Endothelial cell (in vitro differentiated cells): ENCODE results near the gene C1QL4. TPM values are rescaled to one million over a fixed set of nuclear protein-coding genes. Genes with fewer than 3 reads are reported as not detected.

ENCODE experiments used
- DNase-seq: peaks from one replicate; pipeline ENCODE4 v3.0.0; 2021; ENCODE audit warnings: low spot score
- H3K27ac Mint-ChIP-seq: one replicate; pipeline ENCODE4 v1.8.0; 2021; ENCODE audit warnings: mixed read lengths, inconsistent platforms; ENCODE audit not compliant: unreplicated experiment
- H3K27me3 Mint-ChIP-seq: one replicate; pipeline ENCODE4 v1.8.0; 2021; ENCODE audit warnings: mild to moderate bottlenecking, moderate library complexity, mixed read lengths, inconsistent platforms; ENCODE audit not compliant: unreplicated experiment
- H3K36me3 Mint-ChIP-seq: one replicate; pipeline ENCODE4 v1.8.0; 2021; ENCODE audit warnings: mild to moderate bottlenecking, low read depth, mixed read lengths, inconsistent platforms; ENCODE audit not compliant: unreplicated experiment
- H3K4me1 Mint-ChIP-seq: one replicate; pipeline ENCODE4 v1.8.0; 2021; ENCODE audit warnings: mild to moderate bottlenecking, mixed read lengths, inconsistent platforms; ENCODE audit not compliant: unreplicated experiment
- H3K4me3 Mint-ChIP-seq: one replicate; pipeline ENCODE4 v1.8.0; 2021; ENCODE audit warnings: mild to moderate bottlenecking, mixed read lengths, inconsistent platforms; ENCODE audit not compliant: unreplicated experiment
- H3K9me3 Mint-ChIP-seq: one replicate; pipeline ENCODE4 v1.8.0; 2021; ENCODE audit warnings: mixed read lengths, inconsistent platforms; ENCODE audit not compliant: unreplicated experiment
- total RNA-seq: library from RNA; stranded (reverse); fragmentation: NEBNext Ultra II Directional; extraction: Animal tissue kit (Norgen Biotek cat#: 25700); gene quantifications from one replicate; pipeline ENCODE4 v1.2.1, GENCODE V29; 2021; ENCODE audit not compliant: unreplicated experiment
- TF ChIP-seq, protein P1 (sequence below): fragments of 200-600 bp; sonication (generic); IDR thresholded peaks from one replicate; pipeline ENCODE4 v1.5.0; 2021; ENCODE audit warnings: antibody characterized with exemption; ENCODE audit not compliant: unreplicated experiment

C1QL4 gene
- total RNA-seq, 1 donor from 2014 or later = not detected

GRCh38 chr12:49293056-49293956 is 43.7 kb downstream of the C1QL4 start:
- H3K4me1 Mint-ChIP-seq = peaks cover 4% of the 10 kb centered on the region
- H3K36me3 Mint-ChIP-seq = no peaks in the 10 kb centered on the region
- no peak for DNase-seq
- H3K9me3 Mint-ChIP-seq = no peaks in the 10 kb centered on the region
- TF ChIP-seq, protein P1, sequence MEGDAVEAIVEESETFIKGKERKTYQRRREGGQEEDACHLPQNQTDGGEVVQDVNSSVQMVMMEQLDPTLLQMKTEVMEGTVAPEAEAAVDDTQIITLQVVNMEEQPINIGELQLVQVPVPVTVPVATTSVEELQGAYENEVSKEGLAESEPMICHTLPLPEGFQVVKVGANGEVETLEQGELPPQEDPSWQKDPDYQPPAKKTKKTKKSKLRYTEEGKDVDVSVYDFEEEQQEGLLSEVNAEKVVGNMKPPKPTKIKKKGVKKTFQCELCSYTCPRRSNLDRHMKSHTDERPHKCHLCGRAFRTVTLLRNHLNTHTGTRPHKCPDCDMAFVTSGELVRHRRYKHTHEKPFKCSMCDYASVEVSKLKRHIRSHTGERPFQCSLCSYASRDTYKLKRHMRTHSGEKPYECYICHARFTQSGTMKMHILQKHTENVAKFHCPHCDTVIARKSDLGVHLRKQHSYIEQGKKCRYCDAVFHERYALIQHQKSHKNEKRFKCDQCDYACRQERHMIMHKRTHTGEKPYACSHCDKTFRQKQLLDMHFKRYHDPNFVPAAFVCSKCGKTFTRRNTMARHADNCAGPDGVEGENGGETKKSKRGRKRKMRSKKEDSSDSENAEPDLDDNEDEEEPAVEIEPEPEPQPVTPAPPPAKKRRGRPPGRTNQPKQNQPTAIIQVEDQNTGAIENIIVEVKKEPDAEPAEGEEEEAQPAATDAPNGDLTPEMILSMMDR = no peak
- peak overlapping the region; percentile 18 for H3K27ac Mint-ChIP-seq
- no peak overlapping the region for H3K4me3 Mint-ChIP-seq
- H3K27me3 Mint-ChIP-seq = peaks cover 30% of the 10 kb centered on the region

DNA sequence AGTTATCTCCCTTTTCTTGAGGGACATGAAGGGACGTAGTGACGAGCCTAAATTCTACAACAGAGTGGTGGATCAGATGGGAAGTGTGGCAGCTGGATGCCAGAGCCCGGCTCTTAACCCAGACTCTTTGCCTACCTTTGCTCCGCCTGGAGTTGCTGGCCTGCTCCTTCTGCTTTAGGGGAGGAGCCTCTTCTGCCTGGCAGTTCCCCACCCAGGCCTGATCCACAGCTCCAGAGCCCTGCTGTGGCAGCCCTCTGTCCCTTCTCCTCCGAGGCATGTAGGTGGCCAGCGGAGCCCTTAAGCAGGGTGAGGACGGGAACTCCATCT is 44.3 kb downstream of the C1QL4 start:
- Mint-ChIP-seq H3K4me3 (no peak overlapping the region), H3K4me1 (peaks cover 4% of the 10 kb centered on the region), H3K27ac (no peak overlapping the region), H3K9me3 (no peaks in the 10 kb centered on the region), H3K36me3 (no peaks in the 10 kb centered on the region), H3K27me3 (peaks cover 33% of the 10 kb centered on the region)
- no peak for DNase-seq
- TF ChIP-seq, protein P1 = no peak

GRCh38 chr12:49288922-49289555 is 47.9 kb downstream of the C1QL4 start:
- H3K36me3 Mint-ChIP-seq = no peaks in the 10 kb centered on the region
- peaks cover 20% of the 10 kb centered on the region for H3K27me3 Mint-ChIP-seq
- peaks cover 4% of the 10 kb centered on the region for H3K4me1 Mint-ChIP-seq
- H3K4me3 Mint-ChIP-seq = no peak overlapping the region
- H3K27ac Mint-ChIP-seq = no peak overlapping the region
- TF ChIP-seq, protein P1 = no peak
- no peak for DNase-seq
- H3K9me3 Mint-ChIP-seq = no peaks in the 10 kb centered on the region

GRCh38 chr12:49288412-49288853 is 48.6 kb downstream of the C1QL4 start:
- H3K27me3 Mint-ChIP-seq = peaks cover 18% of the 10 kb centered on the region
- peak; percentile 63 for DNase-seq
- H3K4me3 Mint-ChIP-seq = no peak overlapping the region
- H3K36me3 Mint-ChIP-seq = no peaks in the 10 kb centered on the region
- TF ChIP-seq, protein P1 = peak; percentile 84
- H3K27ac Mint-ChIP-seq = no peak overlapping the region
- H3K4me1 Mint-ChIP-seq = no peaks in the 10 kb centered on the region
- no peaks in the 10 kb centered on the region for H3K9me3 Mint-ChIP-seq

DNA sequence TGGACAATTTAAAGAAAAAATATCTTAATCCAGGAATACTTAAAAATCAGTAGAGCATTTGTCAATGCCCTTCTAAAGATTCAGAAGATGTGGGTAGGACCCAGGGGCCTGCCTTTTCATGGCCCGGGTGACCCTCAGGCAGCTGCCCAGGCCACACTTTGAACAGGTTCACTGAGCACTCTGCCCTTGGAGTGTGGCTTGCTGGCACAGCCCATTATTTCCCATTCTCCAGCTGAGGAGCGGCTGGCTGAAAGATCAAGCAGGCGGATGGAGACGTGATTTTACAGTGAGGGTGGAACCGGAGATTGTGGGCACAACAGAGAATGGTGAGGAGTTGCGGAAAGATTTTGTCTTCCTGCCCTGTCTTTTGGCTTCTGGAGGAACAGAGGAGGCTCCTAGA is 49.1 kb downstream of the C1QL4 start:
- TF ChIP-seq, protein P1 = no peak
- Mint-ChIP-seq H3K27ac (no peak overlapping the region), H3K4me1 (no peaks in the 10 kb centered on the region), H3K36me3 (no peaks in the 10 kb centered on the region), H3K27me3 (peaks cover 14% of the 10 kb centered on the region), H3K4me3 (no peak overlapping the region), H3K9me3 (no peaks in the 10 kb centered on the region)
- no peak for DNase-seq
